Chondrocyte (in vitro differentiated cells): ENCODE results near the gene SLC22A23. TPM values are rescaled to one million over a fixed set of nuclear protein-coding genes. Genes with fewer than 3 reads are reported as not detected.

Experiments used
- DNase-seq: peaks from one replicate; pipeline ENCODE4 v3.0.0; 2021; ENCODE audit warnings: mixed read lengths, low spot score
- H3K27ac Mint-ChIP-seq: one replicate; pipeline ENCODE4 v1.8.0; 2021; ENCODE audit warnings: mild to moderate bottlenecking, moderate library complexity, mixed read lengths; ENCODE audit not compliant: unreplicated experiment
- H3K27me3 Mint-ChIP-seq: 2 replicates; pipeline ENCODE4 v1.8.0; 2021; ENCODE audit warnings: low read depth, mixed read lengths
- H3K36me3 Mint-ChIP-seq: 2 replicates; pipeline ENCODE4 v1.8.0; 2021; ENCODE audit warnings: low read depth, mixed read lengths
- H3K4me1 Mint-ChIP-seq: 2 replicates; pipeline ENCODE4 v1.8.0; 2021; ENCODE audit warnings: low read depth, mild to moderate bottlenecking, mixed read lengths
- H3K4me3 Mint-ChIP-seq: one replicate; pipeline ENCODE4 v1.8.0; 2021; ENCODE audit warnings: mild to moderate bottlenecking, moderate library complexity, mixed read lengths; ENCODE audit not compliant: unreplicated experiment
- H3K9me3 Mint-ChIP-seq: 2 replicates; pipeline ENCODE4 v1.8.0; 2021; ENCODE audit warnings: low read depth, mixed read lengths
- total RNA-seq: library from RNA; stranded (reverse); gene quantifications from 3 replicates; pipeline ENCODE4 v1.2.1, GENCODE V29; 2021
- TF ChIP-seq, protein P1 (sequence below): fragments of 200-600 bp; sonication (generic); IDR thresholded peaks from 2 replicates; pipeline ENCODE4 v1.5.0; 2021; ENCODE audit warnings: antibody characterized with exemption, mild to moderate bottlenecking, moderate library complexity

SLC22A23 gene
- total RNA-seq, 1 donor from 2014 or later: 36.4 TPM

DNA sequence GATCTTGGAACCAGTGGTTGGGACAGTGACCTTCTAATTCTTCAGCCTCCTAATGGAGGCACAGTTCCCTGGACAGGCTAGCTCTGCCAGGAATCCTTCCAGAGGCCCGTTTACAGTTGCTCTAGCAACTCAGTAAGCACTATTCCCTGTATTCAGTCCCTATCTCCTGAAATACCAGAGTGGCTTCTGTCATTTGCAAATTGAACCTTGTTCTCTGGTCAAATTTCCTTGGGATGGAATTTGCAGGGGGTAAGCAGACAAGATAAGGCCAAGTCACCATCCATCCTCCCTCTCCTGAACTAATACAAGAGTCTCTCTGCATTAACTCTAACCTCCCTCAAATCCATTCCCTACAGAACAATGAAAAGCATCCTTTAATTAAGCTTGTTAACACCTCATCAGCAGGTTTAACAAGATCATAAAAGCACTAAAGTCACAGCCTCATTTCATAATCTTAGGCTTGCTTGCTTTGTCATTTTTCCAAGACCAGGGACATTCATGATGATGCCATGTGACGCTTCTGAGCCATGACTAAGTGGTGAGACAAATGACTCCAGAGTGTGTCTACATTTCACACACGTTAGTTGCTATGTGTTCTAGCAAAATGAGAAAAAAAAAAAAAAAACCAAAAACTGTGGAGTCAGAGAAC, 37.1 kb downstream of the SLC22A23 start:
- Mint-ChIP-seq H3K4me3 (no peak overlapping the region), H3K9me3 (no peaks in the 10 kb centered on the region), H3K27ac (peak overlapping the region; percentile 78), H3K4me1 (peaks cover 47% of the 10 kb centered on the region), H3K27me3 (no peaks in the 10 kb centered on the region), H3K36me3 (peaks cover 3% of the 10 kb centered on the region)
- TF ChIP-seq, protein P1, sequence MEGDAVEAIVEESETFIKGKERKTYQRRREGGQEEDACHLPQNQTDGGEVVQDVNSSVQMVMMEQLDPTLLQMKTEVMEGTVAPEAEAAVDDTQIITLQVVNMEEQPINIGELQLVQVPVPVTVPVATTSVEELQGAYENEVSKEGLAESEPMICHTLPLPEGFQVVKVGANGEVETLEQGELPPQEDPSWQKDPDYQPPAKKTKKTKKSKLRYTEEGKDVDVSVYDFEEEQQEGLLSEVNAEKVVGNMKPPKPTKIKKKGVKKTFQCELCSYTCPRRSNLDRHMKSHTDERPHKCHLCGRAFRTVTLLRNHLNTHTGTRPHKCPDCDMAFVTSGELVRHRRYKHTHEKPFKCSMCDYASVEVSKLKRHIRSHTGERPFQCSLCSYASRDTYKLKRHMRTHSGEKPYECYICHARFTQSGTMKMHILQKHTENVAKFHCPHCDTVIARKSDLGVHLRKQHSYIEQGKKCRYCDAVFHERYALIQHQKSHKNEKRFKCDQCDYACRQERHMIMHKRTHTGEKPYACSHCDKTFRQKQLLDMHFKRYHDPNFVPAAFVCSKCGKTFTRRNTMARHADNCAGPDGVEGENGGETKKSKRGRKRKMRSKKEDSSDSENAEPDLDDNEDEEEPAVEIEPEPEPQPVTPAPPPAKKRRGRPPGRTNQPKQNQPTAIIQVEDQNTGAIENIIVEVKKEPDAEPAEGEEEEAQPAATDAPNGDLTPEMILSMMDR: no peak
- DNase-seq: no peak

DNA sequence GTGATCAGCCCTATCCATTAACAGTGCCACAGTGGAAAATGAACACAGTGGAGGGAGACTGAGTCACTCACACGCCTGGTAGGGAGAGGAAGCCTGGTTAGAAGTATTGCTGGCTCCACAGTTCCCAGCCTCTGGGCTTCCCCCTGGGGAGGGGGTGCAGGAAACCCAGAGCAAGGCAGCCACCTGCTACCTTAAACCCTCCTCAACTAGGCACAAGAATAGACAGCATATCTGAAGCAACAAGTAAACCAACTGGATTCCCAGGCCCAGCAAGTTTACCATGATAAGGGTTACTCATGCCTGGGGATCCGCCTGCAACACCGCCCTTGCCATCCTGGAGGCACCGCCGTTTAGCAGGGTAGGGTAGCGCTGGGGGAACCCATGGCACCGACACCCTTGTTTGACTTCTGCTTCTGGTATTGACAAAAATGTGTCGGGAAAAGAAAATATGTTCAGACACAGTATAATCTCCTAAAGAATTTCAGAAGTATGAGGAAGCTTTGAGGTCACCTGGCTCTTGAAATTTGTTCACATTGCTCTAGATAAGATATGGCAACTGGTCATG, 38.3 kb downstream of the SLC22A23 start:
- Mint-ChIP-seq H3K4me3 (no peak overlapping the region), H3K4me1 (peaks cover 53% of the 10 kb centered on the region), H3K36me3 (peaks cover 3% of the 10 kb centered on the region), H3K27ac (no peak overlapping the region), H3K27me3 (no peaks in the 10 kb centered on the region), H3K9me3 (no peaks in the 10 kb centered on the region)
- TF ChIP-seq, protein P1: no peak
- peak; percentile 33 for DNase-seq

DNA sequence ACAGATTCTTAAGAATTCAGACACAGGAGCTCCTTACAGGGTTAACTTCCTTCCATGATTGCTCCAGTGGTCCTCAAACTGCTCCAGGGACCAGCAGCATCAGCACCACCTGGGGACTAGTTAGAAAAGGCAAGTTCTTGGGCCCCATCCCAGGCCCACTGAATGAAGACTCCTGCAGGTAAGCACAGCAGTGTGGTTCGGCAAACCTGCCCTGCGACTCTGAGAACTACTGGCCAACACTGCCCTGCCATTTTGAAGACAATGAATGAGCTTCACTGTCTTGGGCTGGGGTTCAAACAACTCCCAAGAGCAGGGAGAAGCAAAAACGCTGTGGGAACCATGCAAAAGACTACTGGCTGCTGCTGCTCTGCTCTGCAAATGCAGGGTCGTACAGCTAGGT, 39.4 kb downstream of the SLC22A23 start:
- DNase-seq: no peak
- H3K27me3 Mint-ChIP-seq: no peaks in the 10 kb centered on the region
- peaks cover 4% of the 10 kb centered on the region for H3K9me3 Mint-ChIP-seq
- peaks cover 42% of the 10 kb centered on the region for H3K4me1 Mint-ChIP-seq
- peaks cover 8% of the 10 kb centered on the region for H3K36me3 Mint-ChIP-seq
- no peak overlapping the region for H3K27ac Mint-ChIP-seq
- no peak overlapping the region for H3K4me3 Mint-ChIP-seq
- TF ChIP-seq, protein P1: no peak

DNA sequence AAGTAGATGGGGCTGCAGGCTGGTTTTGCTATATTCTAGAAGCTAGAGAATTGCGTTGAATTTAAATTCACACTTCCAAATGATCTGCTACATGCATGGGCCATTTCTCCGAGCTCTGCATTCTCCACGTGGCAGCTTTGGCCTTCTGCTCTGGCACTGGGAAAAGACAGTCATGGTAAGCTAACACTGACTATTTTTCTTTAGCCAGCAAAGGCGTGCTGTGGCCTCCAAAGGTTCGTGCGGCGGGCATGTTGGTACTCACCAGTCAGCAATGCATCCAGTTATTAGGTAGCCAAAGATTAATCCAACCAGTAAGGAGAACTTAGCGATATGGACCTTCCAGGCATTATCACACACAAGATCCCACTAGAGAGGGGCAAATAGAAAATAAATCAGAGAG, 41.4 kb downstream of the SLC22A23 start:
- H3K4me1 Mint-ChIP-seq: peaks cover 34% of the 10 kb centered on the region
- H3K4me3 Mint-ChIP-seq: no peak overlapping the region

DNA sequence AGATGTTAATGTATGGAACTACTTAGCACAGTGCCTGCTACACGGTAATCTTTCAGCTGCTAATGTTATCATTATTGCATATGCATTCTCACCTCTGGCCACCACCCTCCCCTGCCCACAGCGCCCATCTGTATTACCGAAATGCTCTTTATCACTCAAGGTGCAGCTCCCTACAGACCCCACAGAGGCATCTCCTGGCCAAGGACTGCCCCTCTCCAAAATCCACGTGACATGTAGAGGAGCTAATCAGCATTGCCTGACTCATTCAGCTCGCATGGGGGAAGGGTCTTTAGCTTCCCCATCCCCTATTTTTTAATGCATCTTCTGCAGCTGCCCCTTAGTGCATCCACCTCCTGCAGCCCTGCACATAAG, 41.8 kb downstream of the SLC22A23 start:
- Mint-ChIP-seq H3K4me1 (peaks cover 31% of the 10 kb centered on the region), H3K27ac (peak overlapping the region; percentile 22), H3K27me3 (no peaks in the 10 kb centered on the region), H3K36me3 (peaks cover 12% of the 10 kb centered on the region), H3K9me3 (peaks cover 4% of the 10 kb centered on the region), H3K4me3 (no peak overlapping the region)
- TF ChIP-seq, protein P1: no peak
- DNase-seq: no peak

More for the DNA sequence above, 41.4 kb downstream of the SLC22A23 start:
- TF ChIP-seq, protein P1: no peak
- Mint-ChIP-seq H3K27ac (no peak overlapping the region), H3K27me3 (no peaks in the 10 kb centered on the region), H3K9me3 (peaks cover 4% of the 10 kb centered on the region), H3K36me3 (peaks cover 12% of the 10 kb centered on the region)
- DNase-seq: peak; percentile 49
